ENCODE results near the gene TMEM178B. TPM values are rescaled to one million over a fixed set of nuclear protein-coding genes. Genes with fewer than 3 reads are reported as not detected.

TMEM178B gene
- total RNA-seq, 1 donor from 2014 or later, result 0.74 TPM

DNA sequence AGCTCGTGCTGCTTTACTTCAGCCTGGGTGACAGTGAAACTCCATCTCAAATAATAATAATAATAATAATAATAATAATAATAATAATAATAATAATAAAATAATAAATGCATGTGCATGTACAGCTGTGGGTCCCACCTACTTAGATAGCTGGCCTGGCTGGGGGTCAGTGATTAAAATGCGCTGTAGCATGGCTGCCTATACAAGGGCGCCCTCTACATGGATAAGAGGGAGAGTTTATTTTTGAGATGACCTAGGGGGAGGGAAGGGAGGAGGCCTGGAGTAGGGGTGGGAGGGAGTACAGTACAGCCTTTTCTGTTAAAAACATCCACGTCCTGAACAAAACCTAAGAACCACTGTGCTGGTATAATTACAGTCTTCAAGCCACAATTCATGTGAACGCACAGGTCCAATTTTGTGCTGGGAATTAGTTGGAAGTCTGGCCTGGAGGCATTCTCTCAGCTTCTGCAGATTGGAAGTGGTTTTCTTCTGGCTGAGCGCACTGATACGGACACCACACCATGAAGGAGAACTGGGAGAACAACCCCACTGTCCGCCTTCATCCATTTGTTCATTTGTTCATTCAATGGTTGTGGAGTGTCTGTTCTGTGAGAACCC is 146.5 kb downstream of the TMEM178B start:
- no peak for DNase-seq (ENCODE audit: low spot score)

DNA sequence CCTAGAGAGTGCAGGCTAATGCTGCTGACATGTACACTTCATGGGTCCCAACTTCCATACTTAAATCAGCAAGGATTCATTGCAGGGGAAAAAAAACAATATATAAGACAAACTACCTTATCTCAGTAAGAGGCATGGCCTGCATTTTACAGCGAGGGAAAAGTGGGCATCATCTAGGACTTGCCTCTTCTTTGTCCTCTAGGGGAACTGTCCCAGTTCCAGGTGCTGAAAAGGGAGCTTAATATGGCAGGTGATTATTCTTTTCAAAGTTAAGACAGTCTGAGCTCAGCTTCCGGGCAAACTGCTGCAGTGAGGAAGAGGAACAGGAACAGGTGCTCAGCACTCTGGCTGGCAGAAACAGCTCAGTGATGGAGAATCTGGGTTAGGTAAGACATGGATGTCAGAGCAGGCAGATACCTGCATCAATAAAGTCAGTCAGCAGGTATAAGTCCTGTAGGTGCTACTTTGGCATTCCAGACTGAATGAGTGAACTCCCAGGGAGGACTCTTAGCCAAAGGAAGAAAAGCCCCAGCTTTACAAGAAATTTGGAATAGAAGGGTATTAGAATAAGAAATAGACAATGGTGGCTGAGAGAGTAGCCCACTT is 147.2 kb downstream of the TMEM178B start:
- DNase-seq (ENCODE audit: low spot score), result no peak

DNA sequence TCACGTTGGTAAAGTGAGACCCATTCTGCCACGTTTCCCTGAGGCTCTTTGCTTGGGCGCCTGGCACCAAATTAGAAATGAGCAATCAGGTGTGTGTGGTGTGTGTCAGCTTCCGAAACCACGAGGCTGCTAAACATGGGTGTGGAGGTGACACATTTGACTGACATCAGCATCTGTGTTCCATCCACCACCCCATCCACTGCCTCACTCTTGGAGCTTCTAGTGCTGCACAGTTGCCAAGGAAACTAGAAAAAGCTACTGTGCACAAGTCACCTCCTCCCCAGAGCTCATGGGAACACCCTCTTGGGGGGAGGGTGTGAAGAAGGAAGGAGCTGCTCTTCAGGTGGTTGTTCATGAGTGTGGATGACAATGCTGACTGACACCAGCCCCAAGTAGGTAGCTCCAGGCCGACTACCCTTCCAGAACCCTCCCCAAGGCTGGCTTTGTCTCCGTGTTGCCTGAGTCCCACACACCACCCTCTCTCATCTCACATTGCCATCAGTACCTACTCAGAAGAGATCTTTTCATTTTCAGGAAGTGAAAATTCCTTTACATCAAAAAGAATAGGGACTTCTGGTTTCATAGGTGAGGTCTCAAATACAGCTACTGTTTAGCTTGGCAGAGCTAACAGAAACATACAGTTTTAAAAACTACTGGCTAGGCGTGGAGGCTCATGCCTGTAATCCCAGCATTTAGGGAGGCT is 152.2 kb downstream of the TMEM178B start:
- no peak for DNase-seq (ENCODE audit: low spot score)

DNA sequence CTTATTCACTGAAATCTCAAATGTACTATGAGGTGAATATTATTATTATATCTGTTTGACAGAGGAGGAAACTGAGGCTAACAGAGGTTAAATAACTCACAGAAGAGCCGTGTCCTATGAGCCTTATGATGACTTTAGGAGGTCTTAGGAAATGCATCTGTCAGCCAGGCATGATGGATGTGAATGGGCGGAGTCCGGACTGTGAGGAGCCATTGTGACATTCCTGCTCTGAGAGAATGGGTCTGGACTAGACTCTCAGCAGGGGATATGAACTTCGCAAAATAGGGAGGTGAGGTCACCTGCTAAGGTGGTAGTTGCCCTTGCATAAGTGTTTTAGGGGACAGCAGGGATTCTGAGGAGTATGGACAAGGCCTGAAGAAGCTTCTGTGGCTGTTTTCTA is 153.6 kb downstream of the TMEM178B start:
- no peak for DNase-seq (ENCODE audit: low spot score)

DNA sequence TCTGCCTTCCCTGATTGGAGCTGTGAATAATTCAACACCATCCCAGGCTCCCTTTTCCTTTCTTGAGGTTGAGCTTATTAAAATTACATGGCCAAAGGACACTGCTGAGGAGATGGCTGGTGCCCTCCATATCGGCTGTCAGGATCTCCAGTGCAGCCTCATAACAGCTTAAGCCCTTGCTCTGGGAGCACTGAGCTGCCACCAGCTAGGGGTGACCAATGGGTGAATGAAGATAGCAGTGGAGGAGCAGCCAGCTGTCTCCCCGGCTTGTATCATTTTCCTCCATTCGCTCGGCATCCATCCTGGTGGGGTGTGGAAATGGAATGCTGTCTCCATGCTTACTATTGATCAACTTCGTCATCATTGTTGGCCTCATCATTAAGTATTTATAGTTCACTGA is 154.6 kb downstream of the TMEM178B start:
- DNase-seq (ENCODE audit: low spot score), result no peak

DNA sequence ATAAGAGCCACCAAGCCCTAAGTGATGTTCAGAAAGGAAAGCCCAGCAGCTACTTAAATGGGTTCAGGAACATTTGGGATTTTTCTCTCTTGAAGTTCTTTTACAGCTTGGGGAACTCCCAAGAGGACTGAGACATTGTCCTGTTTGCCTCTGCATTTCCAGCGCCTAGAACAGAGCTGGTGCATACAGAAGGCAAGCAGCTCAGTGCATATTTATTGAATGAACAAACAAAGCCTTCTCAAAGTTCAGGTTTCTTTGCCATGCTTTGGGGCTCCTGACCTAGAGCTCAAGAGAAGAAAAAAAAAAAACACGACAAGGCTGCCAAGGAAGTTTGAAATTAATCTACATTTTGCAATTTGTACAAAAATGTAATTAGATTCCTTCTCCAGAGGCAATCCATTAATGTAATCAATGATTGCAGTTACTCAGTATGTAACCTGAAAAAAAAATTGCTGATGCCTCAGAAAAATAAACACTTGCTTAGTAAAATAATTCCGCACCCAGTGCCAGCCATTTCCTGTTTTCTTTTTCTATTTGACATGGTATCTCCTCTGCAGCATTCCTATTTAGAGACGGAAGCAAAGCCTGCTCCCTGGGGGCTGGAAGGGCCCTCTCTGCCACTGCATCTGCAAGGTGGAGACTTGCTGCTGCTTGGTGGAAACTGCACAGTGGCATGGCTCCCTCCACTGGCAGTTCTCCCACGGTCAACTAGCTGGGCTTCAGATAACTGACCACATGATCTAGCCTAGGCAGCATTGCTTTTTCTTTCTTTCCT is 157.3 kb downstream of the TMEM178B start:
- DNase-seq (ENCODE audit: low spot score), result no peak

DNA sequence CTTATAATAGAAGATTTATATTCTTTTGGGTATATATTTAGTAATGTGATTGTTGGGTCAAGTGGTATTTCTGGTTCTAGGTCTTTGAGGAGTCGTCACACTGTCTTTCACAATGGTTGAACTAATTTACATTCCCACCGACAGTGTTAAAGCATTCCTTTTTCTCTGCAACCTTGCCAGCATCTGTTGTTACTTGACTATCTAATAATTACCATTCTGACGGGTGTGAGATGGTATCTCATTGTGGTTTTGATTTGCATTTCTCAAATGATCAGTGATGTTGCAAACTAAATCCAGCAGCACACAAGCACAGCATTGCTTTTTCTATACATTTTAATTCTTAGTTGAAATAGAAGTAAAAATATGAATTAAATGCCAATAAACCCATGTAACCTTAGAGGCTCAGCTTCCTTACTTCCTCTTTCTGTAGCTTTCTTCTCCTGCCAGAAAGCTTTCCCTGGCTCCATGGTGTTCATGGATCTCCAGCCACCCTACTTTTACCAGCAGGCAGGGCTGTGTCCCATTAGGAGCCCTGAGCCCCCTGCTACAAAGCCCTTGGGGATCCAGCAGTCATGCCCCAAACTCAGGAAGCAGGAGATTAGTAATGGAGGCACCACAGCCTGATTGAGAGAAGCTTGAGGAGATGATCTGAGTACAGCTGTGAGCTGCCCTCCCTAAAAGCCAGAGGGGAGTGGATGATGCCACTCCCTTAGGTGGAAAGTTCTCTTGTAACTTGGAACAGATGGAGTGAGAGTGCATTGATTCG is 158.6 kb downstream of the TMEM178B start:
- no peak for DNase-seq (ENCODE audit: low spot score)

DNA sequence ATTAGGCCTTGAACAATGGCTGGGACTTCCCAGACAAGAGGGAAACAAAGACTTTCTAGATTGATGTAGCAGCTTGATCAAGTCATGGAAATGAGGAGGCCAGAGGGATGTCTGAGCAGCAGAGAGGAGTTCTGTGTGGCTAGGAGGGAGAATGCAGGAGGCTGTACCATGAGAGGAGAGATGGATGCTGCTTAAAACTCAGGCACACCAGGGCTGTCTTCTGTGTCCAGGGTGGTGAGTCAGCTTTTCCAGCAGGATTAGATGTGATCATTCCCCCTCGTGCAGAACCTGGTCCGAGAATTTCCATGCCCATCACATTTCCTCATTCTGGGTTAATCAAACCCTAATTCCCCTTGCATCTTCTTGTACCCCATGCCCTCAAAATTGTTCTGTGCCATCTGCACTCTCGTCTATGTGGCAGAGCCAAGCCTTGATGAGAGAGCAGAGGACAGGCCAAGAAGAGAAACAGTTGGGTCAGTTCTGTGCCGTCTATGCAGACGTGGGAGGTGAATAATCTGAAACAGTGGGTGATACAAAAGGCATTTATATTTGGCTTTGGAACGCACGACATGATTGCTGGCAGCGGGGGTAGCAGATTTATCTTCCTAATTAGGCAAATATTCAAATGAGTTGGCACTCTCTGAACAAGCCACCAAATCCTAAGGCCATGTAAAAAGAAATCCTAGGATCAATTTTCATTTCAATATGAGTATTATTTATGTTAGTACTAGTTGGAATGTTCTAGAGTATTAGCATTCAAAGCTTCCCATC is 160.7 kb downstream of the TMEM178B start:
- DNase-seq (ENCODE audit: low spot score), result no peak

DNA sequence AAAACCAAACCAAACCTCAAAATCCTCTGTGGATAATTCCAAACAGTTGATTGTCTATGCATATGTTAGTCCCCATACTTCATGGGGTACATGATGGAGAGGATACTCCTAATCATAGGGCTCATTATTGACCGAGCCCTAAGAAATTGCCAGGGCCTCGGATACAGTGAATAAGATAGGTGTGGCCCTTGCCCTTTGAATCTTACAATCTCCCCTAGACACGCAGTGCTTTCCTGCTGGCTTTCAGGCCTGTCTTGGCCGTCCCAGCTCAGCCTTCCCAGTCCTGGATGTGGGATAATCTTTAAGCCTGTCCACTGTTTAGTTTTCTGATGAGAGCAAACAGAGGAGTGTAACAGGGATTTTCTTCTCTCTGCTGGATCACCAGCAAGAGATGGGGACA is 161.8 kb downstream of the TMEM178B start:
- no peak for DNase-seq (ENCODE audit: low spot score)

DNA sequence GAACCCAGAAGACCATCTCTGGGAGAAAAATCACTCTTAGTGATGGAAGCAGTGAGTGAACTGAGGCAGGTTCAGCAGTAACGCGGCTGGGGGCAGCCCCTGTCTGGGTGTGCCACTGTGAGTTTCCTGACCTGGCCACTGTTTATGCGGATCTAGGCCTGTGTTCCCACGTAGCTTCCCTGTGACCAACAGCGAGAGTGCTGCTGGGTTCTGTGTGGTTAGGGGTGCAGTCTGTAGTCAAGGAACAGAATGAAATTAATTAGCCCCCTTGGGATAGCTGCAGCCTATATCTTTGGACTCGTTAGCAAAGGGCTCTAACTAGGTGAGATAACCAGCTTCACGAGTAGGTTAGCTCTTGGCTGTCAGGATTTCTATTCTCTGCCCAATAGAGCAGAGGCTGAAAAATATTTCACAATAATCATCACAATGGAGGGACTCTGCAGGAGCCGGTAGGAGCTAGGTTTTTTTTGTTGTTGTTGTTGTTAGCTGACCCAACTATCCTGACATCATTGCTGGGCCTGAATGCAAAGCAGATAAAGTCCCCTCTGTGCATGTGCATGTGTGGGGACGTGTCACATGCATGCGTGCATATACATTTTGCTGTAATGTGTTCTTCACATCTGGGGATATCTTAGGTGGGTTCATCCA is 164.9 kb downstream of the TMEM178B start:
- no peak for DNase-seq (ENCODE audit: low spot score)

DNA sequence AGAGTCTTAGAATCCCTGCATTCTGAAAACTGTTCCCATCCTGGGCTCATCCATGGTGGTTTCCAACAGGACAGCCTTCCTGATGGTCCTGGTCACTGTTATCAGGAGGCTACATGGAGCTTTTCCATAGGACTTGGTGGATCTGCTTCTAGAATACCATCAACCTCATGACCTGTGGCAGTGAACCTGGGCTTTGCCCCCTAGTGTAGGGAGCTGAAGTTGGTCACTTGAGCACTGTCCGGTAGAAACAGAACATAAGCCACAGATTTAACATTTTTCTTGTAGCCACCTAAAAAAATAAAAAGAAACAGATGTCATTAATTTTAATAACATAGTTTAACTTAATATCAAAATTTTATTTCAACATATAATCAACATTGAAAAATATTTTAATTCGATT is 165.8 kb downstream of the TMEM178B start:
- DNase-seq (ENCODE audit: low spot score), result no peak

DNA sequence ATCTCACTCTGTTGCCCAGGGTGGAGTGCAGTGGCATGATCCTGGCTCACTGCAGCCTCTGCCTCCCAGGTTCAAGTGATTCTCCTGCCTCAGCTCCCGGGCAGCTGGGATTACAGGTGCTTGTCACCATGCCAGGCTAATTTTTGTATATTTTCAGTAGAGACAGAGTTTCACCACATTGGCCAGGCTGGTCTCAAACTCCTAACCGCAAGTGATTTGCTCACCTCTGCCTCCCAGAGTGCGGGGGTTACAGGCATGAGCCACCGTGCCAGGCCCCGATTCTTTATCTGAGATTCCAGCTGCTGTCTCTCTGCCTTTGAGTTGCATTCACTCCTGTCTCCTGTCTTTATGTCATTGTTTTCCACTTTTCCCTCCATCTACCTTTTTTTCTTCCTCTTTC is 168.7 kb downstream of the TMEM178B start:
- no peak for DNase-seq (ENCODE audit: low spot score)

DNA sequence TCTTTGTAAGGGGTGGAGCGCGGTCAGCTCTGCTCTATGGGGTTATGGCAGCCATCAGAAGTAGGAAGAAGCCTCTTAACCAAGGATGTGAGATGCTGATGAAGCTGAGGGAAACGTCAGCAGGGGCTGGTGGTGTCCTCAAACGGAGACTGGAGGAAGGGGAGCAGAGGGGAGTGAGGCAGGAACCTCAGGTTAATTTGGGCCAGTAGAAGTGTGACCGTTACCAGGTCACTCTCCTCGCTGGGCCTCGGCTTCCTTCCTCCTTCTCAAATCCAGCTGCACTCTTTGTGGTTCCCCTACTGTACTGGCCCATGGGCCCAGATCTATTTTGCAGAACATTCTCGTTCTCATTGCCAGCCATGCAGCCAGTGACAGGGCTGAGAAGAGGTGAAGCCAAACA is 169.5 kb downstream of the TMEM178B start:
- DNase-seq (ENCODE audit: low spot score), result no peak

DNA sequence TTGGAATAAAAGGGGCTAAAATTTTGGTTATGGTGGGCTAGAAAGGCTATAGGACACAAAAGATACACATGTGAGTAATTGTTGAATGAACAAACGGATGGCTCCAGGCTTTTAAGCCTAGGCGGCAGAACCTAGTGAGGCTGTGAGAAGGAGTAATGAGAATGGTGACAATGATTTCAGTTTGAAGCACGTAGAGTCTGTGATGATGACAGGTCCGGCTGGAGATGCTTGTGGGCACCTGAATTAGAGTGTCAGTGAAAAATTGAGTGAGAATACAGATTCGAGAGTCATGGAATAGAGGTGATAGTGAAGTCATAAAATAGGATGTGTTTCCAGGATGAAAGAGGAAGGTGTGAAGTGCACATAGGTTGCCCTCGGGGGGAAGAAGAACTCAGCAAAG is 170.6 kb downstream of the TMEM178B start:
- no peak for DNase-seq (ENCODE audit: low spot score)

DNA sequence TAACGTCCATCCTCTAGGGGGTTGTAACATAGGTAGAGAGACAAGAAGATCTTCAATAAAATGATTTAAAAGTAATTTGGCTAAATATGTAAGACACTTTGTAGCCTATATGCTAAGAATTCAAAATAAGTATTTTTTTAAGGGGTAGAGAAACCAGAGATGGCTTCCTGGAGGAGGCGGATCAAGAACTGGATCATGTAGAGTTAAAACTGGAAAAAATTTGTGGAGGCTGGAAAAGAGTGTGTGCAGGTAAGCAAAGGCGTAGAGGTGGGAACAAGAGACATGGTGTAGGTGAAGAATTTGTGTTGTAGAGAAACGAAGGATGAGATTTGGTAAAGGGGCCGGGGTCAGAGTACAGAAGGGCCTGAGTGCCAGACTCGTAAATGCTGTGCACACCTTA is 172.6 kb downstream of the TMEM178B start:
- no peak for DNase-seq (ENCODE audit: low spot score)

DNA sequence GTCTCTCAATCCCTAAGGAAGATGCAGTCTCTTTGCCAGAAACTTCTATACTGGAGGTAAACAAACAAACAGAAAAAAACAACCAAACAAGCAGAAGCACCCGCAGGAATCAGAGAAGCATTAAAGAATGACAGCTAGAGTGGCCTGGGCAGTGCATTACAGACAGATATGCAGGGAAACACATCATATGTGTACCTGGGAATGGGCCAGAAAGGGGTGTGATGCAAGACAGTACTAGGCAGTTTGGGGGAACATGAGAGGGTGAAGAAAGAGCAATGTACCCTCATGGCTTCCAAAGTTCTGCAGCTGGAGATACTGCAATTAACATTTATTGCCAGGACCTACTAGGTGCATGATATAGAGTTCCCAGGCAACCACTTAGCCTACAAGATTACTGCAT is 177.3 kb downstream of the TMEM178B start:
- DNase-seq (ENCODE audit: low spot score), result no peak

DNA sequence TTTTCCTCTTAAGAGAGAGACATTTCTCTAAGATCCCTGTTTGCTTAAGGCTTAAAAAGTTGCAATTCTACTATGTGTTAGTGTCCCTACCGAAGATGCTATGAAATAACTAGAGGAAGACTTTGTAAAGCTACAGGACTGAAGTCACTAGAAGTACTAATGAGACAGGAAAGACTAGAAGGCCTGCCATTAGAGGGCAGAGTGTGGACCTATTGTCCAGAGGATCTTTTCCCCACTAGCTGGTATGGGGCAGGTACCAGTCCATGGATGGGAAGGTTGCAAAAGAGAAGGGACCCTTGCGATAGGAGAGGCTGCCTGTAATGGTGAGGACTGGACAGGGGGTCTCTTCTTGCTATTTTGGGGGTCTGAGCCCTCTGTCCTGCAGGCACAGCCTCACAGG is 178.1 kb downstream of the TMEM178B start:
- no peak for DNase-seq (ENCODE audit: low spot score)

DNA sequence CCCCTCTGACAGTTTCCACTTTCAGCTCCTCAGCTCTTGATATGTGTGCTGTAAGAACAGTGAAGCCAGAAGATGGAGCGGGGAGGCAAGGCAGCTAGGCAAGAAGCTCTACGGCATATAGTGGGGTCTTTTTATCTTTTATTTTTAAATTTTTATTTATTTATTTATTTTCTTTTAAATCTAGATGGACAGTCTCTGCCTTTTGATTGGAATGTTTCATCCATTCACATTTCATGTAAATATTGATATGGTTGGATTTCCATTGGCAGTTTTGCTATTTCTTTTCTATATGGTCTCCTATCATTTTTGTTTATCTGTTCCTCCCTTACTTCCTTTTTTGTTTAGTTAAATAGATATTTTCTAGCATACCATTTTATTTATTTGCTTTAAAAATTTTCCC is 183.7 kb downstream of the TMEM178B start:
- DNase-seq (ENCODE audit: low spot score), result no peak

DNA sequence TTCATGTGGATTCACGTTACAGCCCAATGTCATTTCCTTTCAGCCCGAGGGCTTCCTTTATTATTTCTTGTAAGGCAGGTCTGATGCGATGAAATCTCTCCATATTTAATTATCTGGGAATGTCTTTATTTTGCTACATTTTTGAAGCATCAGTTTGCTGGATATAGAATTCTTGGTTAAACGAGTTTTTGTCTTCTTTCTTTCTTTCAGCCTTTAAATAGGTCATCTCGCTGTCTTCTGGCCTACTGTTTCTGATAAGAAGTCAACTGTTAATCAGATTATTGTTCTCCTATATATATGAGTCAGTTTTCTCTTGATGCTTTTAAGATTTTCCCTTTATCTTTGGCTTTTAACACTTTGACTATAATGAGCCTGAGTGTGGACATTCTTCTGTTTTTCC is 184.7 kb downstream of the TMEM178B start:
- no peak for DNase-seq (ENCODE audit: low spot score)

All from mesenteric fat pad (tissue), 1 donor.